ENCODE data around the gene CD58.

CD58 gene

DNA sequence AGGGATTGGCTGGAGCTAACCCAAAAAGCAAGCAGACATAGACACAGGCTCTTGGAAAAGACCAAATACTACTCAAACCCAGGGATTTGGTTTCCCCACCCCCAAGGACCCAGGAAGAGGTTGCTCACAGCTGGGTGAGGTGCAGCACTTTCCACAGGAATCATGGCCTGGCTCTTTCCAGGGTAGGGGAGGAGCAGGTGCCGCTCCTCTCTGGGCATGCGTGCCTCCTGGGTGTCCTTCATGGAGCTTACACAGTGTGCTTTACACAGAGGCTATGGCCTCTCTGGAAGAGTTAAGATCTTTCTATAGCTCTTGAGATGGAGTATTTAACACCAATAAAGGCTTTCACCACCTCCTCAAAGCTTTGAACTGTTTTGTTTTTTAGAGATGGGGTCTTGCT lies 88.3 kb downstream of the CD58 start:
- TF ChIP-seq, protein P1, sequence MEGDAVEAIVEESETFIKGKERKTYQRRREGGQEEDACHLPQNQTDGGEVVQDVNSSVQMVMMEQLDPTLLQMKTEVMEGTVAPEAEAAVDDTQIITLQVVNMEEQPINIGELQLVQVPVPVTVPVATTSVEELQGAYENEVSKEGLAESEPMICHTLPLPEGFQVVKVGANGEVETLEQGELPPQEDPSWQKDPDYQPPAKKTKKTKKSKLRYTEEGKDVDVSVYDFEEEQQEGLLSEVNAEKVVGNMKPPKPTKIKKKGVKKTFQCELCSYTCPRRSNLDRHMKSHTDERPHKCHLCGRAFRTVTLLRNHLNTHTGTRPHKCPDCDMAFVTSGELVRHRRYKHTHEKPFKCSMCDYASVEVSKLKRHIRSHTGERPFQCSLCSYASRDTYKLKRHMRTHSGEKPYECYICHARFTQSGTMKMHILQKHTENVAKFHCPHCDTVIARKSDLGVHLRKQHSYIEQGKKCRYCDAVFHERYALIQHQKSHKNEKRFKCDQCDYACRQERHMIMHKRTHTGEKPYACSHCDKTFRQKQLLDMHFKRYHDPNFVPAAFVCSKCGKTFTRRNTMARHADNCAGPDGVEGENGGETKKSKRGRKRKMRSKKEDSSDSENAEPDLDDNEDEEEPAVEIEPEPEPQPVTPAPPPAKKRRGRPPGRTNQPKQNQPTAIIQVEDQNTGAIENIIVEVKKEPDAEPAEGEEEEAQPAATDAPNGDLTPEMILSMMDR (IDR thresholded peaks at IDR 0.05; ENCODE audit: extremely low read depth, missing control alignments), result no peak
- no peak for DNase-seq (ENCODE audit: low spot score)

DNA sequence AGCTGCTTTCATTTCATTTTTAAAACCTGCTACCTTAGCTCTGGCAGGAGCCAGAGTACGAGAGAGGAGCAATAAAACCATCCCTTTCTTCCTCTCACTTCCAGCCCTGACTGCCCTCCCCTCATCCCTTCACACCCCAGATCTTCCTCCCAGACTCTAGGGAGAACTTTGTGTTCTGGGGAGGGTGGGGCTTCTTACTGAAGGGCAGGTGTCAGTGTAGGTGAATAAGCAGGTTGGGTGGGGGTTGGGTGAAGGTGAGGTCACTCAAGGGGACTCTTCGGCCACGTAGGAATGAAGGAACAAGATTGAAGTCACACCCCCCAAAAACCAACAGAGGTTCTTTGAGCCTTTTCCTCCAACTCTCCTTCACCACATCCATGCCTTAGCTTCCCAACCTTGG lies 88.9 kb downstream of the CD58 start:
- DNase-seq (ENCODE audit: low spot score), result no peak
- TF ChIP-seq, protein P1 (IDR thresholded peaks at IDR 0.05; ENCODE audit: extremely low read depth, missing control alignments), result no peak

GRCh38 chr1:116478621-116479020 lies 92.2 kb downstream of the CD58 start:
- DNase-seq (ENCODE audit: low spot score), result no peak
- TF ChIP-seq, protein P1 (IDR thresholded peaks at IDR 0.05; ENCODE audit: extremely low read depth, missing control alignments), result no peak

DNA sequence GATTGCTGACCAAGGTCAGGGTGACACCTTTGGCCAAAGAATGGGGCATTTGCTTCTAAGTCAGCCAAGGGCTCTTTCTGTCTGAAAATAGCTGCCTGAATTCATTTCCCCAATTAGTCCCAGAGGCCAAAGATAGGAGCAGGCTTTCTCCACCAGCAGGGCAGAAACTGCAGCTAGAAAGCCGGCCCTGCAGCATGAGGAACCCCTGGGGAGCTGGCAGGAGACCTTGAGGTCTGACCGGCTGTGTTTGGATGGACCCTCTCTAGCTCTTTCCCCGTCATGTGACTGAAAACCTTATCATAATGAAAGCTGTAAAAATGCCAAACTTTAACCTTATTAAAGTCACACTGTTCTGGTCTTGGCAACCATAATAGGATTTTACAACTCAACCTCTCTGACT lies 93.4 kb downstream of the CD58 start:
- DNase-seq (ENCODE audit: low spot score), result no peak

DNA sequence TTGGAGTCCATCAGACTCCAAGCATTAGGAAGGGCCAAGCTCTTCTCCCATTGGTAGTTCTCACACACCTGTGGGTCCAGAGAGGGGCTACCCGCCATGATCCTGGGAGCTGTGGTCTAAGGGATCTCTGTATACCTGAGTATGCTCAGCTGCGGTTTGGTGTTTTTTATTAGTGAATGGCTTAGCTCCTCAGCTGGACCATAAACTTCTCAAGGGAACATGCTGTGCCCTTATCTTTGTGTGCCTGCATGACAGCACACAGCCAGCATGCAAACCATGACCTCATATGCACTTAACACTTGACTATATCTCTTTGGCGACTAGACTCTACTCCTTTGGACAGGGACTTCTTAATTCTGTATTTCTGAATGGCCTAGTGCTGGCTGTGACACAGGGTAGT lies 94.5 kb downstream of the CD58 start:
- DNase-seq (ENCODE audit: low spot score), result no peak
- TF ChIP-seq, protein P1 (IDR thresholded peaks at IDR 0.05; ENCODE audit: extremely low read depth, missing control alignments), result no peak

More for the DNA sequence above, 93.4 kb downstream of the CD58 start:
- TF ChIP-seq, protein P1 (IDR thresholded peaks at IDR 0.05; ENCODE audit: extremely low read depth, missing control alignments), result no peak

DNA sequence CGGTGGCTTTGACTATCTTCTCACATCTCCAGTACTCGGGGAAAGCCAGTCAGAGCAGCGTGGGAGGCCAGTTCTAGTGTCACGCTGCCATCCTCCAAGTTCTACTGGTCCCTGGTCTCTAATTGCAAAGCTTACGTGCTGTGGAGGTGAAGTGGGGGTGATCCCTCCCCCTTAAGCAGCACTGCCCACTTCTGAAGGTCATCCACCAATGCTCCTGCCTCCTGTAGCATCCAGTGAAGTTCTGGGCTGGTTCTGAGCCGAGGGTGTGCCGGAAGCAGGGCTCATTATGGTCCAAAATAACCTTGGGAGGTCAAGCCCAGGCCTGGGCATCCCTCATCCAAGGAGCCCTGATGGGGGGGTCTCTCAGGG lies 95.0 kb downstream of the CD58 start:
- TF ChIP-seq, protein P1 (IDR thresholded peaks at IDR 0.05; ENCODE audit: extremely low read depth, missing control alignments), result no peak
- no peak for DNase-seq (ENCODE audit: low spot score)

DNA sequence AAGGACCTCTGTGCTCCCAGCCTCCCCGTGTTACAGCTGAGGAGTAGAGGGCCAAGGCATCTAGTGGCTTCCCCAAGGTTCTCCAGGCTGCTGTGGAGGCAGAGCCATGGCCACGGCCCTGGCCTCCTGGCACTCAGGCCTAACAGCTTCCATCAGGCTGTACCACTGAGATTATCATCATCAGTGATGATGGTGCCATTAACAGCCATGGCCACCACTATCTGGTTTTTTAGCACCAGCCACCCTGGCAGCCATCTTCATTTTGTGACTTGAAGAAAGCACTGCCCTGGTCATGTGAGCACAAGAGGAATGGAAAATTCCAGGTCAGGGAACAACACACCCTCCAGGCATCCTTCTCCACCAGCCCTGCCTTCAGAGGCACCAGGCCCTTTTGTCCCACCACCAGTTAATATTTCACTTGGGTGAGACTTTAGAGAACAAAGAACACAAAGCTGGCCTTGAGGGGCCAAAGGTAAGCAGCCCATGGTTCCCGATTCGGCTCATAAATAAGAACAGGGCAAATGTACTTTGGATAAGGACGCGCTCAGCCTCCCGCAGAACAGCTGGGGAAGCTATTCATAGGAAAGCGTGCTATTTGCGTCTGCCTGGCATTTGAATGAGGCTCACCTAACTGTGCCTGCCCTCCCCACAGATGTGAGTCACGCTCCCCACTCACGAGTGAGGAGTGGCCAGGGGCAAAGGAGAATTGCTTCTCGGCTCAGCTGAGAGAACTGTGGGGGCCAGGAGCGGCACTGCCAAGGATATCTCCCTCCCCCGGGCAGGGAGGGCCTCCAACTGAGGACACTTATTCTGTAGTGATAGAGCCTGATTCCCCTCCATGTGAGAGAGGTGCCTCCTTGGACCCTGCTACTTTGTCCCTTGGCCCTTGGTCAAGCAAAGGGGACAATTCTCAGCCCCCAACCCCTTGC lies 95.6 kb downstream of the CD58 start:
- DNase-seq (ENCODE audit: low spot score), result no peak
- TF ChIP-seq, protein P1 (IDR thresholded peaks at IDR 0.05; ENCODE audit: extremely low read depth, missing control alignments), result no peak
